Limb (tissue), 2 donors: Measurements from ENCODE around the gene ARHGAP18.
A peak's percentile ranks its signal among the peaks of the same experiment; 100 is the strongest.

Experiments
- DNase-seq, 2 donors: peaks; one replicate each; pipeline ENCODE4 v3.0.0-alpha.2; 2016; ENCODE audit errors: extremely low spot score in 2 of 2

ARHGAP18 gene

GRCh38 chr6:129719692-129720091 is 9.7 kb upstream of the ARHGAP18 start:
- DNase-seq: peak in 1 of 2 donors; percentile 49

GRCh38 chr6:129717277-129717676 is 7.3 kb upstream of the ARHGAP18 start:
- DNase-seq: no peak

- no peak for DNase-seq
Measured at GRCh38 chr6:129713806-129714333, 3.9 kb upstream of the ARHGAP18 start.

GRCh38 chr6:129711271-129711631 is 1.3 kb upstream of the ARHGAP18 start:
- no peak for DNase-seq

GRCh38 chr6:129710450-129711270 is 683 bp upstream of the ARHGAP18 start:
- no peak for DNase-seq

- DNase-seq: peak in 1 of 2 donors; percentile 63
Measured at GRCh38 chr6:129709196-129709768, 695 bp downstream of the ARHGAP18 start.

GRCh38 chr6:129708496-129709195 is 1.3 kb downstream of the ARHGAP18 start:
- no peak for DNase-seq

GRCh38 chr6:129707882-129708495 is 2.0 kb downstream of the ARHGAP18 start:
- no peak for DNase-seq

- DNase-seq: no peak
Measured at GRCh38 chr6:129707028-129707427, 2.9 kb downstream of the ARHGAP18 start.

- DNase-seq: no peak
Measured at GRCh38 chr6:129705212-129705611, 4.8 kb downstream of the ARHGAP18 start.

- no peak for DNase-seq
Measured at GRCh38 chr6:129704708-129705107, 5.3 kb downstream of the ARHGAP18 start.

GRCh38 chr6:129701721-129702455 is 8.1 kb downstream of the ARHGAP18 start:
- no peak for DNase-seq

GRCh38 chr6:129700666-129701065 is 9.3 kb downstream of the ARHGAP18 start:
- DNase-seq: no peak

- DNase-seq: no peak
Measured at GRCh38 chr6:129699659-129700058, 10.3 kb downstream of the ARHGAP18 start.

- no peak for DNase-seq
Measured at GRCh38 chr6:129698430-129698829, 11.5 kb downstream of the ARHGAP18 start.

- no peak for DNase-seq
Measured at GRCh38 chr6:129697788-129698187, 12.2 kb downstream of the ARHGAP18 start.

- no peak for DNase-seq
Measured at GRCh38 chr6:129696843-129697242, 13.1 kb downstream of the ARHGAP18 start.

GRCh38 chr6:129696028-129696418 is 14.0 kb downstream of the ARHGAP18 start:
- no peak for DNase-seq

- DNase-seq: no peak
Measured at GRCh38 chr6:129695373-129696027, 14.5 kb downstream of the ARHGAP18 start.

GRCh38 chr6:129694036-129694435 is 15.9 kb downstream of the ARHGAP18 start:
- no peak for DNase-seq

- no peak for DNase-seq
Measured at GRCh38 chr6:129692467-129692866, 17.5 kb downstream of the ARHGAP18 start.
